GM18505 (cell line): ENCODE data around the gene ADRA1B.

ENCODE experiments used
- ATAC-seq: cut with Tn5 transposase; IDR thresholded peaks from one replicate; pipeline ENCODE4 v1.9.1; 2021; ENCODE audit not compliant: unreplicated experiment
- POLR2A ChIP-seq: IDR thresholded peaks from 4 replicates; pipeline ENCODE4 v1.6.1; 2011; ENCODE audit warnings: borderline replicate concordance; ENCODE audit not compliant: insufficient read depth, insufficient read length; ENCODE audit errors: extremely low read depth

Gene ADRA1B

GRCh38 chr5:159890141-159890540 lies 26.1 kb upstream of the ADRA1B start:
- no peak for ATAC-seq
- TF ChIP-seq POLR2A = no peak

- ATAC-seq = no peak
- TF ChIP-seq POLR2A = no peak
Measured at GRCh38 chr5:159891371-159891770, 24.9 kb upstream of the ADRA1B start.

- no peak for TF ChIP-seq POLR2A
- no peak for ATAC-seq
Measured at GRCh38 chr5:159893040-159893695, 23.1 kb upstream of the ADRA1B start.

- TF ChIP-seq POLR2A = no peak
- no peak for ATAC-seq
Measured at GRCh38 chr5:159894149-159894720, 22.0 kb upstream of the ADRA1B start.

- ATAC-seq = no peak
Measured at GRCh38 chr5:159897786-159898393, 18.4 kb upstream of the ADRA1B start.

GRCh38 chr5:159899067-159900049 lies 16.9 kb upstream of the ADRA1B start:
- no peak for ATAC-seq

More at GRCh38 chr5:159897786-159898393, 18.4 kb upstream of the ADRA1B start:
- no peak for TF ChIP-seq POLR2A

GRCh38 chr5:159901308-159901707 lies 15.0 kb upstream of the ADRA1B start:
- TF ChIP-seq POLR2A = no peak
- ATAC-seq = no peak

More at GRCh38 chr5:159899067-159900049, 16.9 kb upstream of the ADRA1B start:
- no peak for TF ChIP-seq POLR2A

GRCh38 chr5:159901772-159902171 lies 14.5 kb upstream of the ADRA1B start:
- TF ChIP-seq POLR2A = no peak
- no peak for ATAC-seq

GRCh38 chr5:159902444-159903121 lies 13.7 kb upstream of the ADRA1B start:
- no peak for ATAC-seq
- no peak for TF ChIP-seq POLR2A

GRCh38 chr5:159903131-159903530 lies 13.2 kb upstream of the ADRA1B start:
- ATAC-seq = no peak
- no peak for TF ChIP-seq POLR2A

- no peak for ATAC-seq
Measured at GRCh38 chr5:159904874-159905273, 11.4 kb upstream of the ADRA1B start.

GRCh38 chr5:159905496-159905895 lies 10.8 kb upstream of the ADRA1B start:
- no peak for TF ChIP-seq POLR2A
- no peak for ATAC-seq

More at GRCh38 chr5:159904874-159905273, 11.4 kb upstream of the ADRA1B start:
- TF ChIP-seq POLR2A = no peak
